Adrenal gland (tissue), 12 donors: ENCODE results near the gene SH2D6. TPM values are rescaled to one million over a fixed set of nuclear protein-coding genes. Genes with fewer than 3 reads are reported as not detected.

Source experiments
- DNase-seq, 7 donors: peaks; one replicate each; pipeline ENCODE4 v3.0.0-alpha.2; 2019 to 2020
- H3K27ac ChIP-seq, 5 donors: fragments of 200-600 bp; sonication (generic) in 4 of 5; 1 replicate in 3 of 5; 2 replicates in 2 of 5; pipeline versions ENCODE4 v1.5.1 to v1.8.0; 2016 to 2020; ENCODE audit warnings: mild to moderate bottlenecking in 1 of 5
- H3K27me3 ChIP-seq: fragments of 200-600 bp; 2 replicates; pipeline ENCODE4 v1.8.0; 2021
- H3K36me3 ChIP-seq, 2 donors: fragments of 200-600 bp; replicated peaks in 1 of 2; 1 replicate in 1 of 2; 2 replicates in 1 of 2; pipeline versions ENCODE4 v1.5.1 to v1.8.0; 2018 to 2022
- H3K4me1 ChIP-seq, 2 donors: fragments of 200-600 bp; replicated peaks in 1 of 2; 1 replicate in 1 of 2; 2 replicates in 1 of 2; pipeline versions ENCODE4 v1.5.1 to v1.8.0; 2018 to 2021
- H3K4me3 ChIP-seq, 4 donors: fragments of 200-600 bp; sonication (generic) in 3 of 4; one replicate each; pipeline ENCODE4 v1.5.1; 2016 to 2018
- H3K9me3 ChIP-seq, 3 donors: fragments of 200-600 bp; sonication (generic) in 1 of 3; replicated peaks in 1 of 3; 1 replicate in 2 of 3; 2 replicates in 1 of 3; pipeline versions ENCODE4 v1.5.1 to v1.8.0; 2016 to 2021
- CTCF ChIP-seq, 6 experiments: fragments of 450-650 bp in 4 of 6; fragments of 200-600 bp in 2 of 6; sonication (generic) in 1 of 6; IDR thresholded peaks; 1 replicate in 5 of 6; 2 replicates in 1 of 6; pipeline versions ENCODE4 v1.5.1 to v1.8.0; 2016 to 2021; ENCODE audit warnings: antibody characterized with exemption in 6 of 6, mild to moderate bottlenecking in 2 of 6, moderate library complexity in 1 of 6
- POLR2A ChIP-seq, 2 donors: fragments of 450-650 bp; IDR thresholded peaks; one replicate each; pipeline ENCODE4 v1.6.1; 2017; ENCODE audit warnings: antibody characterized with exemption in 2 of 2, mild to moderate bottlenecking in 2 of 2, moderate library complexity in 1 of 2
- WGBS, 4 donors: extraction: QIAGEN DNeasy Blood & Tissue Kit in 2 of 4; methylation state at CpG; one replicate each; pipeline versions ENCODE4 v1.1.5 to v1.1.7; 2013 to 2017; 5-methylcytosine and 5-hydroxymethylcytosine counted together
- intact Hi-C, 2 donors: fragments of 100-400 bp; cut with DNase I; formaldehyde crosslinking; loops; one replicate each; pipeline versions ENCODE4 v1.14.1 to v1.15.0; 2022 to 2023
- polyA plus RNA-seq, 3 donors: library from polyadenylated mRNA; stranded (reverse); fragments of 200-250 nt in 2 of 3; fragments of 350-450 nt in 1 of 3; fragmentation: Illumina TruSeq in 1 of 3; extraction: RNeasy Lipid Tissue Mini Kit (QIAGEN cat#74804) in 1 of 3; gene quantifications; one replicate each; pipeline ENCODE4 v1.2.3, GENCODE V29; 2013 to 2014
- total RNA-seq, 9 donors: library from RNA; depleted of rRNA in 4 of 9; stranded (reverse); fragments of >200 nt in 4 of 9; fragments of 120-200 nt in 1 of 9; fragmentation: NEBNext Ultra II Directional in 1 of 9; extraction: Animal tissue kit (Norgen Biotek cat#: 25700) in 1 of 9; gene quantifications; one replicate each; pipeline versions ENCODE4 v1.1.0 to v1.2.4, GENCODE V29; 2013 to 2023
- donor health status: healthy with polysubstance abuse.
- donor health status: Bipolar disorder and iron deficiency.
- donor health status: DM: yes; HTN: yes; CAD: no.
- donor health status: DM: no; HTN: no; CAD: no.
- donor health status: DM: no; HTN: no; CAD: no.
- donor health status: DM: yes; HTN: yes; CAD: no.

Gene SH2D6
- total and polyA plus RNA-seq, 12 donors: 0.53 to 4.2 (median 0.74) TPM; not detected in 5

GRCh38 chr2:85425588-85425987 is 7.1 kb downstream of the SH2D6 start:
- Histone ChIP-seq H3K4me3 (no peak overlapping the region), H3K9me3 (no peaks in the 10 kb centered on the region), H3K36me3 (no peaks in the 10 kb centered on the region), H3K27ac (no peak overlapping the region), H3K4me1 (peaks cover 9 to 12% of the 10 kb centered on the region in 2 donors), H3K27me3 (no peaks in the 10 kb centered on the region)
- TF ChIP-seq POLR2A (IDR thresholded peaks at IDR 0.05): no peak
- TF ChIP-seq CTCF (IDR thresholded peaks at IDR 0.05): no peak
- 93 to 100% (median 98%) methylated on average over 1 to 3 of the region's 3 CpGs; no CpG with 5 or more reads in 1 of the 4 donors for WGBS, 4 donors
- intact Hi-C loops: no loop called here
- DNase-seq: no peak

GRCh38 chr2:85427300-85427835 is 8.9 kb downstream of the SH2D6 start:
- Histone ChIP-seq H3K9me3 (no peaks in the 10 kb centered on the region), H3K27ac (no peak overlapping the region), H3K4me1 (no peaks in the 10 kb centered on the region), H3K36me3 (no peaks in the 10 kb centered on the region), H3K27me3 (no peaks in the 10 kb centered on the region), H3K4me3 (no peak overlapping the region)
- WGBS, 4 donors: 68 to 79% (median 75%) methylated on average over 3 of the region's 3 CpGs
- no peak for TF ChIP-seq CTCF (IDR thresholded peaks at IDR 0.05)
- TF ChIP-seq POLR2A (IDR thresholded peaks at IDR 0.05): no peak
- intact Hi-C loops: no loop called here
- no peak for DNase-seq

GRCh38 chr2:85428343-85428881 is 9.9 kb downstream of the SH2D6 start:
- intact Hi-C loops: no loop called here
- TF ChIP-seq CTCF (IDR thresholded peaks at IDR 0.05) (no peak), POLR2A (IDR thresholded peaks at IDR 0.05) (no peak)
- no peak overlapping the region for H3K4me3 ChIP-seq
- DNase-seq: no peak
- 70 to 83% (median 76%) methylated on average over 7 of the region's 7 CpGs for WGBS, 4 donors
- no peaks in the 10 kb centered on the region for H3K9me3 ChIP-seq
- no peaks in the 10 kb centered on the region for H3K4me1 ChIP-seq
- H3K36me3 ChIP-seq: no peaks in the 10 kb centered on the region
- H3K27ac ChIP-seq: no peak overlapping the region
- H3K27me3 ChIP-seq: no peaks in the 10 kb centered on the region

GRCh38 chr2:85429213-85429923 is 10.9 kb downstream of the SH2D6 start:
- no peak for TF ChIP-seq POLR2A (IDR thresholded peaks at IDR 0.05)
- TF ChIP-seq CTCF (IDR thresholded peaks at IDR 0.05): no peak
- DNase-seq: no peak
- H3K36me3 ChIP-seq: no peaks in the 10 kb centered on the region
- intact Hi-C loops: no loop called here
- 82 to 90% (median 86%) methylated on average over 11 to 12 of the region's 12 CpGs for WGBS, 4 donors
- H3K4me1 ChIP-seq: peaks cover 8 to 10% of the 10 kb centered on the region in 2 donors
- no peak overlapping the region for H3K4me3 ChIP-seq
- H3K27ac ChIP-seq: no peak overlapping the region
- no peaks in the 10 kb centered on the region for H3K27me3 ChIP-seq
- no peaks in the 10 kb centered on the region for H3K9me3 ChIP-seq
